LNCAP (cell line): ENCODE data around the gene OGFR.
A peak's percentile ranks its signal among the peaks of the same experiment; 100 is the strongest.

ENCODE experiments used
- CTCF ChIP-seq: fragments of 450-650 bp; IDR thresholded peaks from 2 replicates; pipeline ENCODE4 v1.5.1; 2017; ENCODE audit warnings: mild to moderate bottlenecking

Gene OGFR

GRCh38 chr20:62821726-62822210 lies 17.1 kb downstream of the OGFR start:
- TF ChIP-seq CTCF, result no peak

GRCh38 chr20:62822239-62822787 lies 17.7 kb downstream of the OGFR start:
- TF ChIP-seq CTCF, result no peak

- peak; percentile 42 for TF ChIP-seq CTCF
These were observed 18.4 kb downstream of the OGFR start for GRCh38 chr20:62822788-62823651.

- no peak for TF ChIP-seq CTCF
These were observed 19.2 kb downstream of the OGFR start for GRCh38 chr20:62823688-62824475.

- no peak for TF ChIP-seq CTCF
These were observed 20.1 kb downstream of the OGFR start for GRCh38 chr20:62824476-62825332.

GRCh38 chr20:62825333-62825985 lies 20.8 kb downstream of the OGFR start:
- TF ChIP-seq CTCF, result no peak
